HepG2 (cell line): ENCODE results near the gene CCDC85C. TPM values are rescaled to one million over a fixed set of nuclear protein-coding genes. Genes with fewer than 3 reads are reported as not detected.

ENCODE experiments used
- ATAC-seq: fragments of 200-7000 bp; cut with Tn5 transposase; 3 replicates; pipeline ENCODE4 v1.9.1; 2020; ENCODE audit warnings: mild to moderate bottlenecking, moderate library complexity
- BruUV-seq: library from RNA; stranded (reverse); fragments of 400-500 nt; replicated peaks from 2 replicates; lab custom pipeline; 2021; lab: Mats Ljungman, UMichigan
- CTCF ChIA-PET: fragments of 300-600 bp; formaldehyde crosslinking; extraction: SDS; loops from one replicate; lab custom pipeline; 2021; ENCODE audit warnings: low total read pairs, inconsistent platforms, low intra/inter-chr PET ratio; lab: Yijun Ruan, JAX
- POLR2A ChIA-PET: fragments of 350-600 bp; sonication (Branson Sonifier 250); formaldehyde crosslinking; loops from one replicate; lab custom pipeline; 2020; ENCODE audit warnings: antibody characterized with exemption, inconsistent platforms; lab: Yijun Ruan, JAX
- DNase-seq: peaks from one replicate; pipeline ENCODE4 v3.0.0-alpha.2; 2015; ENCODE audit warnings: low spot score
- FAIRE-seq: peaks from 3 replicates; lab custom pipeline; 2011; peaks lifted over from hg19 to GRCh38; lab: Jason Lieb, UNC
- H2AFZ ChIP-seq: one replicate; pipeline ENCODE4 v1.6.1; 2011; ENCODE audit warnings: low read length, inconsistent platforms
- H3K27ac ChIP-seq: fragments of 300-600 bp; 3 replicates; pipeline ENCODE4 v1.8.0; 2011; ENCODE audit warnings: mixed run types, mild to moderate bottlenecking, mixed read lengths, low read length, inconsistent platforms; ENCODE audit not compliant: insufficient read depth; ENCODE audit errors: extremely low read length
- H3K27me3 ChIP-seq, 2 experiments: fragments of 200-600 bp in 1 of 2; 2 replicates in 1 of 2; 3 replicates in 1 of 2; pipeline versions ENCODE4 v1.6.0 to v1.8.0; 2011; ENCODE audit warnings: low read length in 2 of 2, mild to moderate bottlenecking in 2 of 2, moderate library complexity in 2 of 2, inconsistent platforms in 1 of 2; ENCODE audit not compliant: insufficient read depth in 2 of 2, control insufficient read depth in 1 of 2
- H3K36me3 ChIP-seq, 2 experiments: fragments of 200-600 bp in 1 of 2; replicated peaks in 1 of 2; 2 replicates in 1 of 2; 3 replicates in 1 of 2; pipeline versions ENCODE4 v1.5.1 to v1.8.0; 2011; ENCODE audit warnings: low read length in 2 of 2, inconsistent platforms in 1 of 2; ENCODE audit not compliant: insufficient read depth in 2 of 2, control insufficient read depth in 1 of 2
- H3K4me1 ChIP-seq: 2 replicates; pipeline ENCODE4 v1.5.1; 2012; ENCODE audit warnings: low read length, inconsistent platforms; ENCODE audit not compliant: insufficient read depth
- H3K4me2 ChIP-seq: 2 replicates; pipeline ENCODE4 v1.6.0; 2011; ENCODE audit warnings: low read depth, low read length, inconsistent platforms
- H3K4me3 ChIP-seq, 3 experiments: fragments of 200-600 bp in 1 of 3; sonication (generic), shearing (Covaris generic) in 1 of 3; replicated peaks in 1 of 3; 2 replicates each; pipeline ENCODE4 v1.5.1; 2011 to 2016; ENCODE audit warnings: low read length in 3 of 3, inconsistent platforms in 2 of 3, low read depth in 2 of 3, mild to moderate bottlenecking in 2 of 3, control low read depth in 1 of 3, mixed read lengths in 1 of 3; ENCODE audit not compliant: insufficient read depth in 1 of 3
- H3K79me2 ChIP-seq: one replicate; pipeline ENCODE4 v1.6.1; 2011; ENCODE audit warnings: low read length, inconsistent platforms; ENCODE audit not compliant: insufficient read depth
- H3K9ac ChIP-seq: 2 replicates; pipeline ENCODE4 v1.6.0; 2011; ENCODE audit warnings: mild to moderate bottlenecking, low read depth, low read length, inconsistent platforms; ENCODE audit not compliant: insufficient read depth
- H3K9me3 ChIP-seq: 2 replicates; pipeline ENCODE4 v1.5.1; 2012; ENCODE audit warnings: mild to moderate bottlenecking, low read length
- H4K20me1 ChIP-seq: 2 replicates; pipeline ENCODE4 v1.6.0; 2011; ENCODE audit warnings: inconsistent platforms, mild to moderate bottlenecking, low read length, moderate library complexity; ENCODE audit not compliant: insufficient read depth
- CBX5 ChIP-seq: sonication (generic); formaldehyde crosslinking; IDR thresholded peaks from 2 replicates; pipeline ENCODE4 v1.4.0; 2020; ENCODE audit warnings: missing genetic modification reagents, borderline replicate concordance
- DNMT1 ChIP-seq: sonication (generic); formaldehyde crosslinking; IDR thresholded peaks from 2 replicates; pipeline ENCODE4 v1.5.1; 2020; ENCODE audit warnings: mild to moderate bottlenecking, missing genetic modification reagents
- ETV5 ChIP-seq: IDR thresholded peaks from 2 replicates; pipeline ENCODE4 v1.6.1; 2018; ENCODE audit warnings: missing biosample characterization, missing genetic modification reagents, inconsistent platforms, borderline replicate concordance
- GABPA ChIP-seq, 2 experiments: IDR thresholded peaks; 2 replicates each; pipeline ENCODE4 v1.6.1; 2011 to 2016; ENCODE audit warnings: low read depth in 2 of 2, low read length in 1 of 2, missing biosample characterization in 1 of 2, missing genetic modification characterization in 1 of 2
- SP1 ChIP-seq, 2 experiments: fragments of 450-650 bp in 1 of 2; sonication (generic) in 1 of 2; formaldehyde crosslinking in 1 of 2; IDR thresholded peaks; 2 replicates each; pipeline versions ENCODE4 v1.4.0 to v1.6.1; 2016 to 2020; ENCODE audit warnings: missing genetic modification reagents in 1 of 2
- ZNF24 ChIP-seq: fragments of 450-650 bp; IDR thresholded peaks from 2 replicates; pipeline ENCODE4 v1.6.1; 2017; ENCODE audit warnings: antibody characterized with exemption, mild to moderate bottlenecking
- WGBS: methylation state at CpG from one replicate; pipeline ENCODE4 v1.1.6; 2017; ENCODE audit warnings: low lambda C conversion rate; 5-methylcytosine and 5-hydroxymethylcytosine counted together
- in situ Hi-C: cut with HindIII; loops from 2 replicates; pipeline ENCODE4 v1.10.0; 2017; ENCODE audit warnings: low pct_unique_long_range_greater_than_20kb; ENCODE audit not compliant: extremely low pct_ligation_motif_present
- intact Hi-C: fragments of 100-400 bp; cut with micrococcal nuclease; formaldehyde crosslinking; loops from one replicate; pipeline ENCODE4 v1.10.0; 2022; ENCODE audit not compliant: unreplicated experiment
- polyA plus RNA-seq, 8 experiments: library from polyadenylated mRNA; depleted of rRNA in 3 of 8; stranded (reverse) in 7 of 8; unstranded in 1 of 8; fragments of >200 nt; fragmentation: Illumina TruSeq in 4 of 8; extraction: Trizol in 4 of 8; gene quantifications; 2 replicates each; pipeline versions ENCODE4 v1.2.1 to v1.2.3, GENCODE V29; 2011 to 2016; ENCODE audit warnings: low read depth in 4 of 8, missing spikeins in 1 of 8, mixed read lengths in 1 of 8; ENCODE audit not compliant: insufficient read depth in 1 of 8
- total RNA-seq, 5 experiments: library from RNA; depleted of rRNA; stranded (reverse); fragments of >200 nt; fragmentation: Illumina TruSeq; extraction: Trizol; gene quantifications; 2 replicates each; pipeline ENCODE4 v1.2.3, GENCODE V29; 2016; ENCODE audit warnings: low read depth in 1 of 5
- TF ChIP-seq, protein P1 (sequence below): sonication (generic); formaldehyde crosslinking; IDR thresholded peaks from 2 replicates; pipeline ENCODE4 v1.5.1; 2020; ENCODE audit warnings: missing genetic modification reagents, mild to moderate bottlenecking, borderline replicate concordance
- TF ChIP-seq, protein P2 (sequence below): sonication (generic); formaldehyde crosslinking; IDR thresholded peaks from 2 replicates; pipeline ENCODE4 v1.4.0; 2020; ENCODE audit warnings: low read depth, missing genetic modification reagents
- TF ChIP-seq, protein P3 (sequence below): fragments of 450-650 bp; IDR thresholded peaks from 2 replicates; pipeline ENCODE4 v1.6.1; 2016
- TF ChIP-seq, protein P4 (sequence below): sonication (generic); formaldehyde crosslinking; conservative IDR thresholded peaks from 2 replicates; pipeline ENCODE4 v1.8.0; 2022; ENCODE audit warnings: missing genetic modification reagents

Gene CCDC85C
- total and polyA plus RNA-seq, 2 of the 13 experiments (the other 11 are each of a cell fraction or from before 2014, with no cell fraction given), result 18.8 to 43.8 TPM

DNA sequence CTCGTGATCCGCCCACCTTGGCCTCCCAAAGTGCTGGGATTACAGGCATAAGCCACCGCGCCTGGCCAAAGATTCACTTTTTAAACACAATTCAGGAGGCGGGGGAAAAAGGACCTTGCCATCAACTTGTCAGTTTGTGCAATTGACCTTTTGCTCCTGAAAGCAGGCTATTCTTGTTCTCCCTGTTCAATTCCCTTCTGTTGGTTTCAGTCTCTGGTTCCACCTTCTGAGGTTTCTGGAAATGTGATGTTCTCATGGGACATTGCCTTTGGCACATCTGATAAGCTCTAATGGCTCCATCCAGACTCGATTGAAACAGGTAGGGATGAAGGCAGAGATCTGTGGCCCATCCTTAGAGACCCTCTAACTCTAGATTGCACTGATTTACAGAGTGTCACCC lies 17.9 kb upstream of the CCDC85C start (continued):
- TF ChIP-seq, protein P1, sequence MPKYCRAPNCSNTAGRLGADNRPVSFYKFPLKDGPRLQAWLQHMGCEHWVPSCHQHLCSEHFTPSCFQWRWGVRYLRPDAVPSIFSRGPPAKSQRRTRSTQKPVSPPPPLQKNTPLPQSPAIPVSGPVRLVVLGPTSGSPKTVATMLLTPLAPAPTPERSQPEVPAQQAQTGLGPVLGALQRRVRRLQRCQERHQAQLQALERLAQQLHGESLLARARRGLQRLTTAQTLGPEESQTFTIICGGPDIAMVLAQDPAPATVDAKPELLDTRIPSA (CRISPR knock-in tag), result no peak

DNA sequence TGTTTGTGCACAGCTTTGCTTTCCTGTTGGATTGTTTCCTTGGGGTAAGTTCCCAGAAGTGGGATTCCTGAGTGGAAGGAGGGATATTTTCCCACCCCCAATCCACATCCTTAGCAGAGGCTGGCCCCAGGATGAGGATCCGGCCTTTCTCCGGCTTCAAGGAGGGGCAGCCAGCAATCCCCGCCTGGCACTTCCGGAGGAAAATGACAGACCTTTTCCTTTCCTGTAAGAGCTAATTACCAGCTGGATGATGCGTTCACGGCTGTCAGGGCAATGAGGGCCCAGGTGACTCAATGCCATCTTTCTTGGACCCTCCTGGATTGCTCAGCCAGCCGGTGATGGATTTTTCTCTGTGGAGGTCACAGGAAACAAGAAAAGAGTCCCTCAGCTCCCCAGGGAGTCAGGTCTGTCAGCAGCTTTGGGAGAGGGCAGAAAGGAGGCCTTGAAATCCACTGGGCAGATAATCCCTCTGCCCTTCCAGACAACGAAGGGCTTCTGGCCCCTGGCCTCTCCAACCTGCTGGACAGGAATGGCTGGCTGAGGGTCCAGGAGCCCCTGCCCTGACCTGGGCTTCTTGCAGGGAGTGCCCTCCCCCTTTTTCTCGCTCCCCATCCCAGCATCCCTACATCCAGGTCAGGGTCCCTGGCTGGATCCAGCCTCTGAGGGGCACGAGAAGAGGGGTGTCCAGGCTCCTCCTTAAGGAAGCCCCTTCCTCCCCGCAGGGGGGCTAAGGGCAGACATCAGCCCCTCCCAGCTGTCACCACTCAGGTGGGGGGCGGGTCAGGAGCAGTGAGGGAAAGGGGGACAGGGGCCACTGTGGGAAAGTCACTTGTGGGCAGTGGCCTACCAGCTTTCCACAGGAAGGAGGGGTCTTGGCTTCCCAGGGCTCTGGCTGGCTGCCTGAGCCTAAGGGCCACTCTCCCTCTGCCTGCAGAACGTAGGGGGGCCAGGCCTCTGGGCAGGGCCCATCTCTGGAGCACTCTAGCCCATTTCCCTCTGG lies 16.1 kb upstream of the CCDC85C start:
- H3K4me2 ChIP-seq, result peak overlapping the region; percentile 56
- no peak overlapping the region for H3K27ac ChIP-seq
- no peak overlapping the region for H2AFZ ChIP-seq
- ATAC-seq (no peak), DNase-seq (no peak), FAIRE-seq (no peak)
- CTCF ChIA-PET, result no interaction called here
- no peaks in the 10 kb centered on the region for H4K20me1 ChIP-seq
- no peak overlapping the region; a peak in 2 of 6 replicates for H3K4me3 ChIP-seq
- H3K79me2 ChIP-seq, result no peaks in the 10 kb centered on the region
- in situ Hi-C loops (no loop called here), intact Hi-C loops (no loop called here)
- TF ChIP-seq DNMT1 (CRISPR knock-in tag) (no peak), CBX5 (no peak), ZNF24 (no peak), GABPA (IDR thresholded peaks at IDR 0.05; ENCODE audit: low read depth, low read length) (no peak), GABPA (CRISPR knock-in tag; IDR thresholded peaks at IDR 0.05; ENCODE audit: low read depth) (peak; percentile 32; the same call in 1 of the 2 replicates), ETV5 (CRISPR knock-in tag) (peak; percentile 47; the same call in 1 of the 2 replicates), SP1 (IDR thresholded peaks at IDR 0.05) (no peak), SP1 (CRISPR knock-in tag; IDR thresholded peaks at IDR 0.05) (no peak)
- TF ChIP-seq, protein P2, sequence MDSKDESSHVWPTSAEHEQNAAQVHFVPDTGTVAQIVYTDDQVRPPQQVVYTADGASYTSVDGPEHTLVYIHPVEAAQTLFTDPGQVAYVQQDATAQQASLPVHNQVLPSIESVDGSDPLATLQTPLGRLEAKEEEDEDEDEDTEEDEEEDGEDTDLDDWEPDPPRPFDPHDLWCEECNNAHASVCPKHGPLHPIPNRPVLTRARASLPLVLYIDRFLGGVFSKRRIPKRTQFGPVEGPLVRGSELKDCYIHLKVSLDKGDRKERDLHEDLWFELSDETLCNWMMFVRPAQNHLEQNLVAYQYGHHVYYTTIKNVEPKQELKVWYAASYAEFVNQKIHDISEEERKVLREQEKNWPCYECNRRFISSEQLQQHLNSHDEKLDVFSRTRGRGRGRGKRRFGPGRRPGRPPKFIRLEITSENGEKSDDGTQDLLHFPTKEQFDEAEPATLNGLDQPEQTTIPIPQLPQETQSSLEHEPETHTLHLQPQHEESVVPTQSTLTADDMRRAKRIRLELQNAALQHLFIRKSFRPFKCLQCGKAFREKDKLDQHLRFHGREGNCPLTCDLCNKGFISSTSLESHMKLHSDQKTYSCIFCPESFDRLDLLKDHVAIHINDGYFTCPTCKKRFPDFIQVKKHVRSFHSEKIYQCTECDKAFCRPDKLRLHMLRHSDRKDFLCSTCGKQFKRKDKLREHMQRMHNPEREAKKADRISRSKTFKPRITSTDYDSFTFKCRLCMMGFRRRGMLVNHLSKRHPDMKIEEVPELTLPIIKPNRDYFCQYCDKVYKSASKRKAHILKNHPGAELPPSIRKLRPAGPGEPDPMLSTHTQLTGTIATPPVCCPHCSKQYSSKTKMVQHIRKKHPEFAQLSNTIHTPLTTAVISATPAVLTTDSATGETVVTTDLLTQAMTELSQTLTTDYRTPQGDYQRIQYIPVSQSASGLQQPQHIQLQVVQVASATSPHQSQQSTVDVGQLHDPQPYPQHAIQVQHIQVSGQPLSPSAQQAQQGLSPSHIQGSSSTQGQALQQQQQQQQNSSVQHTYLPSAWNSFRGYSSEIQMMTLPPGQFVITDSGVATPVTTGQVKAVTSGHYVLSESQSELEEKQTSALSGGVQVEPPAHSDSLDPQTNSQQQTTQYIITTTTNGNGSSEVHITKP (CRISPR knock-in tag), result no peak
- TF ChIP-seq, protein P3, sequence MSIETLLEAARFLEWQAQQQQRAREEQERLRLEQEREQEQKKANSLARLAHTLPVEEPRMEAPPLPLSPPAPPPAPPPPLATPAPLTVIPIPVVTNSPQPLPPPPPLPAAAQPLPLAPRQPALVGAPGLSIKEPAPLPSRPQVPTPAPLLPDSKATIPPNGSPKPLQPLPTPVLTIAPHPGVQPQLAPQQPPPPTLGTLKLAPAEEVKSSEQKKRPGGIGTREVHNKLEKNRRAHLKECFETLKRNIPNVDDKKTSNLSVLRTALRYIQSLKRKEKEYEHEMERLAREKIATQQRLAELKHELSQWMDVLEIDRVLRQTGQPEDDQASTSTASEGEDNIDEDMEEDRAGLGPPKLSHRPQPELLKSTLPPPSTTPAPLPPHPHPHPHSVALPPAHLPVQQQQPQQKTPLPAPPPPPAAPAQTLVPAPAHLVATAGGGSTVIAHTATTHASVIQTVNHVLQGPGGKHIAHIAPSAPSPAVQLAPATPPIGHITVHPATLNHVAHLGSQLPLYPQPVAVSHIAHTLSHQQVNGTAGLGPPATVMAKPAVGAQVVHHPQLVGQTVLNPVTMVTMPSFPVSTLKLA, result no peak
- TF ChIP-seq, protein P4, sequence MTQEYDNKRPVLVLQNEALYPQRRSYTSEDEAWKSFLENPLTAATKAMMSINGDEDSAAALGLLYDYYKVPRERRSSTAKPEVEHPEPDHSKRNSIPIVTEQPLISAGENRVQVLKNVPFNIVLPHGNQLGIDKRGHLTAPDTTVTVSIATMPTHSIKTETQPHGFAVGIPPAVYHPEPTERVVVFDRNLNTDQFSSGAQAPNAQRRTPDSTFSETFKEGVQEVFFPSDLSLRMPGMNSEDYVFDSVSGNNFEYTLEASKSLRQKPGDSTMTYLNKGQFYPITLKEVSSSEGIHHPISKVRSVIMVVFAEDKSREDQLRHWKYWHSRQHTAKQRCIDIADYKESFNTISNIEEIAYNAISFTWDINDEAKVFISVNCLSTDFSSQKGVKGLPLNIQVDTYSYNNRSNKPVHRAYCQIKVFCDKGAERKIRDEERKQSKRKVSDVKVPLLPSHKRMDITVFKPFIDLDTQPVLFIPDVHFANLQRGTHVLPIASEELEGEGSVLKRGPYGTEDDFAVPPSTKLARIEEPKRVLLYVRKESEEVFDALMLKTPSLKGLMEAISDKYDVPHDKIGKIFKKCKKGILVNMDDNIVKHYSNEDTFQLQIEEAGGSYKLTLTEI (CRISPR knock-in tag), result no peak
- H3K9me3 ChIP-seq, result no peaks in the 10 kb centered on the region
- WGBS, result 14% methylated on average over 10 of the region's 13 CpGs
- no peak overlapping the region for H3K9ac ChIP-seq
- H3K4me1 ChIP-seq, result peaks cover 22% of the 10 kb centered on the region
- no TSS peak for BruUV-seq
- POLR2A ChIA-PET, result no interaction called here
- H3K36me3 ChIP-seq, result no peaks in the 10 kb centered on the region
- H3K27me3 ChIP-seq, result peaks cover 12 to 77% of the 10 kb centered on the region in 2 experiments
